GM20000 (cell line): Measurements from ENCODE around the gene PTPN14.

Experiments
- DNase-seq: peaks from one replicate; pipeline ENCODE4 v3.0.0; 2012; ENCODE audit warnings: low spot score
- TF ChIP-seq, protein P1 (sequence below): IDR thresholded peaks from 2 replicates; pipeline ENCODE4 v1.5.1; 2012; ENCODE audit warnings: mild to moderate bottlenecking, control low read depth; ENCODE audit errors: extremely low read depth, missing control alignments

PTPN14 gene

DNA sequence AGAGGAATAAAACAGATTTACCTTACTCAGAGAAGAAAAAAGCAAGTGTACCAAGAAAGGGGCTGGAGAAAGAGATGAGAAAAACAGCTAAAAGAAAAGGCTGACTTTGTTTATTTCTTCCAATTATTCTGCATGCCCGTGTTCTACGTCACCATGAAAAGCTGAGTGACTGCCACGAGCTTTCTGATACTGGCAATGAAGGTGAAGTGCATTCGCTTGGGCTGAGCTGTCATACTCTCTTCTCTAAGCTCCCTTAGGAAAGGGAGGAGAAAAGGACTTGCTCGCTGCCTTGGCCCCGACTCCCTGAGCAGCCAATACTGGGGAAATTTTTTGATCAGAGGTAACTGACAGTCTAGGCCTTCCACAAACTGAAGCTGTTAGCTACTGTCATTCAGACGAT lies 165.1 kb downstream of the PTPN14 start:
- TF ChIP-seq, protein P1, sequence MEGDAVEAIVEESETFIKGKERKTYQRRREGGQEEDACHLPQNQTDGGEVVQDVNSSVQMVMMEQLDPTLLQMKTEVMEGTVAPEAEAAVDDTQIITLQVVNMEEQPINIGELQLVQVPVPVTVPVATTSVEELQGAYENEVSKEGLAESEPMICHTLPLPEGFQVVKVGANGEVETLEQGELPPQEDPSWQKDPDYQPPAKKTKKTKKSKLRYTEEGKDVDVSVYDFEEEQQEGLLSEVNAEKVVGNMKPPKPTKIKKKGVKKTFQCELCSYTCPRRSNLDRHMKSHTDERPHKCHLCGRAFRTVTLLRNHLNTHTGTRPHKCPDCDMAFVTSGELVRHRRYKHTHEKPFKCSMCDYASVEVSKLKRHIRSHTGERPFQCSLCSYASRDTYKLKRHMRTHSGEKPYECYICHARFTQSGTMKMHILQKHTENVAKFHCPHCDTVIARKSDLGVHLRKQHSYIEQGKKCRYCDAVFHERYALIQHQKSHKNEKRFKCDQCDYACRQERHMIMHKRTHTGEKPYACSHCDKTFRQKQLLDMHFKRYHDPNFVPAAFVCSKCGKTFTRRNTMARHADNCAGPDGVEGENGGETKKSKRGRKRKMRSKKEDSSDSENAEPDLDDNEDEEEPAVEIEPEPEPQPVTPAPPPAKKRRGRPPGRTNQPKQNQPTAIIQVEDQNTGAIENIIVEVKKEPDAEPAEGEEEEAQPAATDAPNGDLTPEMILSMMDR, result no peak
- DNase-seq, result no peak

DNA sequence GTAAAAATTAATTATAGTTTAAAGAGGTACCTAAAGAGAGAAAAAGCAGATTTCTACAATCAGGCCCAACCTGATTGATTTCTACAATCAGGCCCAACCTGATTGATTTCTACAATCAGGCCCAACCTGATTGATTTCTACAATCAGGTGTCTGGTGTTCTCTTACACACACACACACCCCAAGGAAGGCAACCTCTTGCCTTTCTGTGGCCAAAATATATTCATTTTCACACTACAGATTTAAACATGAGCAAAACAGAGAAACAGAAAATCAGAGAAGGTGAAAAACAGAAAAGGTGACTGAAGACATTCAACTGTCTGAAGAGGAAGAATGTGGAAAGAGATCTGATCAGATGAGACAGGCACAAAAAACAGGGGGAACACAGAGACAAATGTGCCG lies 166.0 kb downstream of the PTPN14 start:
- TF ChIP-seq, protein P1, result no peak
- no peak for DNase-seq

DNA sequence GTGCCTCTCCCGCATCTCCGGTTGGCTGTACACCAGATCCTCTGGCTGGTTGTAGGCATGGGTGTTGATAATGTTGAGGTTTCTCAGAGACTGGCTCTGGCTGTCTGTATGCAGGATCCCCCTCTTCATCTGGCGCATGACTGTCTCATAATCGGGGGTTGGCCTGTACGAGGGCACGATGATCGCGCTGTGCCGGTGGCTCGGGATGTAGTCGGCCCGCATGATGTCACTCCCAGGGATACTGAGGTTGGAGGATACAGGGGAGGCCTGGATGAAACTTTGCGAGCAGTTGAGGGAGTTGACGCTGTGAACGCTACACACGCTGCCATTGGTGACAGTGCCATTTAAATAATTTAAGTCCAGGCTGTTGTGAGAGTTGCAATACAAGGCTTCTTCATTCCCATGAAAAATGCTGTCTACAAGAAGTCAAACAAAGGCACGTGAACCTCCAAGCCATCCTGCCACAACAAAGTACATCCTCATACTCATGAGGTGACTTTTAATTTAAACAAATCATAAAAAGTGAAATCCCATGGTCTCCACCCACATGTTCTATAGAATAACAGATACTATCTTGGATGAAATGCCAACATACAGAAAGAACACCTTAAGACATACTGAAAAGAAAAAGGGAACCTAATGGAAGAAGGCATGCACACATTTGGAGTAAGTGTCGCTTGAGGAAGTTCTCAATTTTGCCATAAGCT lies 166.9 kb downstream of the PTPN14 start:
- TF ChIP-seq, protein P1, result no peak
- no peak for DNase-seq

DNA sequence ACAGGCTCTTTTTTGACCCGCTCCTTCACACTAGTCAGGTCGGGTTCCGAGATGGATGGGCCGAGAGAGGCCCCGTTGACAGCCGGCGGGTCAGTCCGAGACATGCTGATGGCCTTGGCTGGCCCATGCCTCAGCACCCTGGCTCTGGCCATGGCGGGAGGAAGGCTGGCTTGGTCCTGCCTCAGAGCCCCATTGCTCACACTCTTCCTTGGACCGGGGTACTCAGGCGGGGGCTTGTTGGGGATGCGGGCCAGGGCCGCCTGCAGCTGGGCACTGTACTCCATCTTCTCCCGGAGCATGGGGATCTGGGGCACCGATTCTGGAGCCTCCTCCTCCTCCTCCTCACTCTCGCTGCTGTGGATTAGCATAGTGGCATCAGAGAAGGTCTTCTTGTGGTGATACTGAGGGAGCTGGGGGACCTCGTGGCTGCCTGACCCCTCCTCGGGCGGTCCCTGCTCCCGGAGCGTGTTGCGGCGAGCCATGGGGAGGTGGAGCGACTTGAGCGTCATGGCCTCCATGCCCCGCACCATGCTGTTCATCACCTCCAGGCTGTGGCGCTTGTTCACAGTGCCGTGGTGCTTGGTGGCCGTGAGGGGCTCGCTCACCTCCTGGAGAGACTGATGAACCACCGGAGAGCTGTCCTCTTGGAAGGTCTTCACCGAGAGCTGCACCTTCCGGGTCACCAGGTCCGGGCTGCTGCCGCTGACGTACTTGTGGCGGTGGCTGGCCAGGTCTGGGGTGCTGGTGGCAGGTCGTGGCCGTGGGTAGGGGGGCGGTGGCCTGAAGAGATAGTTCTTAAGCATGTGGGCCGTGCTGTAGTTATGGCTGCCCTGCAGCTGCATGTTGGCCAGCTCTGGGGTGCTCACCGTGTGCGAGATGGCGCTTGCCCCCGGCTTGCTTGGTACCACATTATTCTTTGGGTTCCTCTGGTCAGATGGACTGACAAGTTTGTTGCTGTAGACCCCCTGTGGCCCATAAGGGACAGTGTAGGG lies 167.7 kb downstream of the PTPN14 start:
- TF ChIP-seq, protein P1, result no peak
- DNase-seq, result no peak

DNA sequence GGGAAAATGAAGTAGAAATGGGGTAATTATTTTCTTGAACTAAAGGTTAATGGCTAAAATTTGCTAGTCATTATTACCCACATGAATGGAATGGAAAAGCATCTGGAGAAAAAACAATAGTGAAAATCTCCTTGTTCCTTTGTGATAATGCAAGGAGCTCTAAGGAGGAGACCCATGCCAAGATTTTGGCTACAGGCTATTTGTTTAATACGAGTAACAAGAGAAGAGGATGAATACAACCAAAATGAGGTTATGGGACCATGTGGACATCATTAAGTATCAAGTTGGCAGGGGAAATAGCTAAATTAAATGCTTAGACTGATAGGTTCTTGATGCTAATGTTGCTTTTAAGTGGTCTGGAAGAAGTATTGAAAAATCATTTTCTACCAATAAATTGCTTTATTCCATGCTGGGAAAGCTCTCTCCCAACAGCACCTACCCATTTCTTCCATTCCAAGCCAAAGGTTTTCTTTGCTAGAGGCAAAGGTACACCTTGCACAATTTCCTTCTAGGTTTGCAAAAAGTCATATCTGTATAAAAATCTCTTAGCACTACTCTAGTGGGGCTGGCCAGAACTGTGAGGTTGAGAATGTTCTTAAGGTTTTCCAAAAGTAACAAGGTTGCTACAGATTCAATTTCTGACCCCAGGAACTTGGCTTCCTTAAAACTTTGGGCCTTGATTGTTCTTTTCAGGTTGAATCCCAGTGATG lies 170.3 kb downstream of the PTPN14 start:
- no peak for DNase-seq
- TF ChIP-seq, protein P1, result no peak

DNA sequence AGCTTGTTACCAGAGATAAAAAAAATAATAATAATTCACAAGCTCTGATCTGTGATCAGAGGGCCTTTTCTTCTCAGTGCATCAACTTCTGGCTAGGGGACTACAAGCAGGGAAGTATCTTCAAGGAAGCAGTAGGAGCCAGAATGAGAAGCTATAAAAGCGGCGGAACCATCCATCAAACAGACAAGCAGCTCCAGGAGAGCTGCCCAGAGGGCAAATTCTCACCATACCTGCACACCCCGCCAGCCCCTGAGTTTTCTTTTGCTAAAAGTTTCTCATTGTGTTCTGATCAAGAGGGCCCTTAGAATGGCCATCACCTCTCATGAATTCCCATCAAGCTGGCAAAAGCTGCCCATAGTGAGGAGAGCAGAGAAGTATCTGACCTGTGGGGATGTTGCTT lies 171.0 kb downstream of the PTPN14 start:
- no peak for DNase-seq

More for the DNA sequence above, 171.0 kb downstream of the PTPN14 start:
- TF ChIP-seq, protein P1, result no peak
